DND-41 (cell line): ENCODE measurements around the gene SGMS1.

Source experiments
- ATAC-seq: fragments of 200-7000 bp; cut with Tn5 transposase; 3 replicates; pipeline ENCODE4 v1.9.1; 2021; ENCODE audit warnings: low read depth; ENCODE audit not compliant: insufficient read depth
- DNase-seq: peaks from one replicate; pipeline ENCODE4 v3.0.0-alpha.2; 2020
- H2AFZ ChIP-seq: 2 replicates; pipeline ENCODE4 v1.6.0; 2012; ENCODE audit warnings: low read depth, low read length
- H3K27ac ChIP-seq: 2 replicates; pipeline ENCODE4 v1.5.1; 2012; ENCODE audit warnings: low read length, inconsistent platforms
- H3K27me3 ChIP-seq: fragments of 200-600 bp; sonication (generic); 2 replicates; pipeline ENCODE4 v1.6.0; 2012; ENCODE audit warnings: low read length, mild to moderate bottlenecking, inconsistent platforms; ENCODE audit not compliant: insufficient read depth, poor library complexity
- H3K36me3 ChIP-seq: 2 replicates; pipeline ENCODE4 v1.5.1; 2012; ENCODE audit warnings: low read length, inconsistent platforms; ENCODE audit not compliant: insufficient read depth
- H3K4me1 ChIP-seq: 2 replicates; pipeline ENCODE4 v1.5.1; 2012; ENCODE audit warnings: mild to moderate bottlenecking, low read length; ENCODE audit not compliant: insufficient read depth
- H3K4me2 ChIP-seq: 2 replicates; pipeline ENCODE4 v1.6.0; 2012; ENCODE audit warnings: mild to moderate bottlenecking, moderate library complexity, low read length, inconsistent platforms; ENCODE audit not compliant: insufficient read depth
- H3K4me3 ChIP-seq, 2 experiments: fragments of 200-600 bp in 1 of 2; shearing (Covaris generic) in 1 of 2; 2 replicates each; pipeline ENCODE4 v1.5.1; 2012 to 2016; ENCODE audit warnings: inconsistent platforms in 2 of 2, low read length in 2 of 2, mild to moderate bottlenecking in 2 of 2, low read depth in 1 of 2, moderate library complexity in 1 of 2
- H3K79me2 ChIP-seq: 2 replicates; pipeline ENCODE4 v1.6.0; 2012; ENCODE audit warnings: low read length, inconsistent platforms; ENCODE audit not compliant: insufficient read depth
- H3K9ac ChIP-seq: 2 replicates; pipeline ENCODE4 v1.6.0; 2012; ENCODE audit warnings: low read depth, mild to moderate bottlenecking, inconsistent platforms, low read length, moderate library complexity
- H3K9me3 ChIP-seq: 2 replicates; pipeline ENCODE4 v1.5.1; 2012; ENCODE audit warnings: low read length, moderate library complexity, mild to moderate bottlenecking, inconsistent platforms; ENCODE audit not compliant: insufficient read depth, severe bottlenecking
- H4K20me1 ChIP-seq: 2 replicates; pipeline ENCODE4 v1.6.0; 2012; ENCODE audit warnings: low read length; ENCODE audit not compliant: insufficient read depth
- CTCF ChIP-seq: IDR thresholded peaks from 2 replicates; pipeline ENCODE4 v1.5.1; 2012; ENCODE audit warnings: borderline replicate concordance, low read length, moderate library complexity, mild to moderate bottlenecking; ENCODE audit not compliant: poor library complexity, severe bottlenecking; ENCODE audit errors: extremely low read depth
- EZH2 ChIP-seq: IDR thresholded peaks from 3 replicates; pipeline ENCODE4 v1.6.1; 2012; ENCODE audit warnings: borderline replicate concordance, low read depth, mild to moderate bottlenecking, moderate library complexity, low read length, inconsistent platforms; ENCODE audit not compliant: severe bottlenecking

Gene SGMS1

GRCh38 chr10:50533296-50533695 is 90.5 kb downstream of the SGMS1 start:
- DNase-seq (no peak), ATAC-seq (no peak)
- TF ChIP-seq EZH2 (no peak), CTCF (no peak)
- Histone ChIP-seq H3K27ac (no peak overlapping the region), H3K9me3 (no peaks in the 10 kb centered on the region), H3K4me2 (no peak overlapping the region), H3K79me2 (no peaks in the 10 kb centered on the region), H2AFZ (no peak overlapping the region), H3K4me3 (no peak overlapping the region), H3K4me1 (no peaks in the 10 kb centered on the region), H3K27me3 (no peaks in the 10 kb centered on the region), H3K9ac (no peak overlapping the region), H4K20me1 (no peaks in the 10 kb centered on the region), H3K36me3 (no peaks in the 10 kb centered on the region)

- DNase-seq (no peak), ATAC-seq (no peak)
- Histone ChIP-seq H3K79me2 (no peaks in the 10 kb centered on the region), H3K9ac (no peak overlapping the region), H3K4me1 (no peaks in the 10 kb centered on the region), H3K4me2 (no peak overlapping the region), H4K20me1 (no peaks in the 10 kb centered on the region), H3K27me3 (no peaks in the 10 kb centered on the region), H3K36me3 (no peaks in the 10 kb centered on the region), H3K9me3 (no peaks in the 10 kb centered on the region), H3K4me3 (no peak overlapping the region), H2AFZ (no peak overlapping the region), H3K27ac (no peak overlapping the region)
- TF ChIP-seq EZH2 (no peak), CTCF (no peak)
Observed at GRCh38 chr10:50531388-50532077, 92.2 kb downstream of the SGMS1 start.

DNA sequence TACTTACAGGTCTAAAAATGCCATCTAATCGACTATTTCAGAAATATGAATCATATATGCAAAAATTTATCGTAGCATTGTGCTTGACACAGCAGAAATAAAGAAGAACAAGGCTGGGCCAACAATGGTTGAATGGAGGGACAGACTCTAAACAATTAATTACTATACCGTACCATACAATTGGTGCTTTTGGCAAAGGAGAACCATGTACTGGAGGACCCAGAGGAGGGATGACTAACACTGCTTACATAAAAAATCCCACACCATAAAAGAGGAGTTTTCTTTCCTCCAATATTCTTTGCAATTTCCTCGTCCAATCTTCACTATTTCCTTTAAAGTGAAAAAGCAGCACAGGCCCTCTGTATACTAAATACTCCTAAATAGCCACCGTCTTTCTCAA is 94.1 kb downstream of the SGMS1 start:
- Histone ChIP-seq H3K27ac (no peak overlapping the region), H3K79me2 (no peaks in the 10 kb centered on the region), H4K20me1 (no peaks in the 10 kb centered on the region), H3K27me3 (no peaks in the 10 kb centered on the region), H3K4me2 (no peak overlapping the region), H3K4me3 (no peak overlapping the region), H3K36me3 (no peaks in the 10 kb centered on the region), H3K4me1 (no peaks in the 10 kb centered on the region), H3K9ac (no peak overlapping the region), H3K9me3 (no peaks in the 10 kb centered on the region), H2AFZ (no peak overlapping the region)
- no peak for DNase-seq
- no peak for ATAC-seq
- no peak for TF ChIP-seq CTCF
- no peak for TF ChIP-seq EZH2
